Measurements from ENCODE around the gene RAB40A. TPM values are rescaled to one million over a fixed set of nuclear protein-coding genes. Genes with fewer than 3 reads are reported as not detected.
"Not testable (repeated sequence)": the region's sequence is repeated elsewhere in the genome, so short reads cannot be mapped to it uniquely, and the experiment has no call there.

RAB40A gene
- total RNA-seq, 2 donors from 2014 or later = 2.6 to 4.3 TPM

DNA sequence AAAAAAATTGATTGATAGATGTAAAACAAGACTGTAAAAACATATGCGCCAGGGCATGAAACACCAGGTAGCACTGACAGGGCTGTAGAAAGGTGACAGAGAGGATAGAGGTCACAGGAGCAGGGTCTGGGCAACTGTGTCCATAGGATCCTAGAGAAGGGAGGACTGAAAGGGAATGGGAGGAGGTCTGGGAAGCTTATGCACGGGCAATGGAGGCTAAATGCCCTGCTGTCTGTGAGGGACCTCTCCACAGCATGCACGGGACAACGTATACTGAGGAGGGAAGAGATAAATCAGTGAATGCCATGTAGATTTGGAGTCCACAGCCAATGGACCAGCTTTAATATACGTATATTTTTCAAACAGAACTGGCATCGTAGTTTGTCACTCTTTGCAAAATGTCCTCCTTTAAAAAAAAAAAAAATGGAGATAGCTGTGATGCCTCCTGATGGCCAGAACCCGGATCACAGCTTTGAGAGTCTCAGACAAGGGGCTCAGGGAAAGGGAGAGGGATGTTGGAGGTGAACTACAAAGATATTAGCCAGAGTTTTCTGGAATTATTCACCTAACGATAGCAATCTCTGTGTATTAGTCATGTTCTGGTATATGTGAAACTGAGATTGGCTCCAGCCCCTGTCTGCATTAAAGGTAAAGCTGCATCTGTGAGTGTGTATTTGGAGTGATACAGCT, 16.0 kb downstream of the RAB40A start:
- Histone ChIP-seq H3K4me3 (no peak overlapping the region), H3K27ac (no peak overlapping the region), H3K4me1 (ENCODE audit: control insufficient read depth in 1 of 2, low read depth in 2 of 2) (no peaks in the 10 kb centered on the region), H3K36me3 (no peaks in the 10 kb centered on the region), H3K9me3 (no peaks in the 10 kb centered on the region), H3K27me3 (replicated peaks; ENCODE audit: insufficient read depth) (no peaks in the 10 kb centered on the region)
- ATAC-seq (ENCODE audit: insufficient number of reproducible peaks, low FRiP score, low read depth) = no peak
- no peak for DNase-seq (ENCODE audit: low spot score)
- no peak for TF ChIP-seq CTCF (IDR thresholded peaks at IDR 0.05)

GRCh38 chrX:103498786-103499185, 20.5 kb downstream of the RAB40A start:
- no peaks in the 10 kb centered on the region for H3K27me3 ChIP-seq (replicated peaks; ENCODE audit: insufficient read depth)
- no peaks in the 10 kb centered on the region for H3K4me1 ChIP-seq (ENCODE audit: control insufficient read depth in 1 of 2, low read depth in 2 of 2)
- no peak overlapping the region for H3K27ac ChIP-seq
- ATAC-seq (ENCODE audit: insufficient number of reproducible peaks, low FRiP score, low read depth) = no peak
- TF ChIP-seq CTCF (IDR thresholded peaks at IDR 0.05) = no peak
- H3K9me3 ChIP-seq = no peaks in the 10 kb centered on the region
- no peak for DNase-seq (ENCODE audit: low spot score)
- no peaks in the 10 kb centered on the region for H3K36me3 ChIP-seq
- no peak overlapping the region for H3K4me3 ChIP-seq

DNA sequence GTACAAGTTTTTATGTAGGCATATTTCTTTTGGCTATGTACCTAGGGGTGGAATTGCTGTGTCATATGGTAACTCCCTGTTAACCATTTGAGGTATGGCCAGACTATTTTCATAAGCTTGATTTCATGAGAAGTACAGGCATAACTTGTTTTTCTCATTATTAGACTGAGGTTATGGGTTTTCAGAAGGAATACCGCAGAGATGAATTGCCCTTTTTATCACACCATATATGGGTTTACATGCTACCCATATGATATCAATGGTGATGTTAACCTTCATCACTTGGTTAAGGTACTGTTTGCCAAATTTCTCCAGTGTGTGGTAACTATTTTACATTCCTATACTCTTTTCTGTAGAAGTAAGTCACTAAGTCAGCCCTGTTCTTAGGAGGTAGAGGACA, 23.5 kb downstream of the RAB40A start:
- no peaks in the 10 kb centered on the region for H3K27me3 ChIP-seq (replicated peaks; ENCODE audit: insufficient read depth)
- H3K27ac ChIP-seq = no peak overlapping the region
- TF ChIP-seq CTCF (IDR thresholded peaks at IDR 0.05) = no peak
- H3K4me3 ChIP-seq = no peak overlapping the region
- DNase-seq (ENCODE audit: low spot score) = no peak
- ATAC-seq (ENCODE audit: insufficient number of reproducible peaks, low FRiP score, low read depth) = no peak
- H3K4me1 ChIP-seq (ENCODE audit: control insufficient read depth in 1 of 2, low read depth in 2 of 2) = no peaks in the 10 kb centered on the region
- H3K9me3 ChIP-seq = no peaks in the 10 kb centered on the region
- H3K36me3 ChIP-seq = no peaks in the 10 kb centered on the region

GRCh38 chrX:103493578-103493977, 25.7 kb downstream of the RAB40A start:
- H3K4me1 ChIP-seq (ENCODE audit: control insufficient read depth in 1 of 2, low read depth in 2 of 2); H3K27me3 ChIP-seq (replicated peaks; ENCODE audit: insufficient read depth); H3K27ac ChIP-seq; H3K4me3 ChIP-seq; DNase-seq (ENCODE audit: low spot score); ATAC-seq (ENCODE audit: insufficient number of reproducible peaks, low FRiP score, low read depth); H3K36me3 ChIP-seq; H3K9me3 ChIP-seq: not testable (repeated sequence)

GRCh38 chrX:103489733-103490132, 29.6 kb downstream of the RAB40A start:
- H3K4me3 ChIP-seq; H3K27ac ChIP-seq; H3K27me3 ChIP-seq (replicated peaks; ENCODE audit: insufficient read depth); H3K9me3 ChIP-seq; H3K36me3 ChIP-seq; ATAC-seq (ENCODE audit: insufficient number of reproducible peaks, low FRiP score, low read depth); H3K4me1 ChIP-seq (ENCODE audit: control insufficient read depth in 1 of 2, low read depth in 2 of 2); DNase-seq (ENCODE audit: low spot score): not testable (repeated sequence)

DNA sequence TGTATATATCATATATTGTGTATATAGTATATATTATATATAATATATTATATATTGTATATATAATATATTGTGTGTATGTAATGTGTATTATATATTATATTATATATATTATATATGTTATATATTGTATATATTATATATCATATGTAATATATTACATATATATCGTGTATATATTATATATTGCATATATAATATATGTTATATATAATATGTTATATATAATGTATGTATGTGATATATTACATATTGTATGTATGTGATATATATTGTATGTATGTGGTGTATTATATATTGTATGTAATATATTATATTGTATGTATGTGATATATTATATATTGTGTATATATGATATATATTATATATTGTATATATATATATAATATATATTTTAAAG, 30.5 kb downstream of the RAB40A start:
- no peak for DNase-seq (ENCODE audit: low spot score)
- H3K4me3 ChIP-seq = no peak overlapping the region
- H3K27ac ChIP-seq = no peak overlapping the region
- H3K27me3 ChIP-seq (replicated peaks; ENCODE audit: insufficient read depth) = no peaks in the 10 kb centered on the region
- H3K9me3 ChIP-seq = no peaks in the 10 kb centered on the region
- no peak for ATAC-seq (ENCODE audit: insufficient number of reproducible peaks, low FRiP score, low read depth)
- no peaks in the 10 kb centered on the region for H3K36me3 ChIP-seq
- TF ChIP-seq CTCF (IDR thresholded peaks at IDR 0.05) = no peak
- H3K4me1 ChIP-seq (ENCODE audit: control insufficient read depth in 1 of 2, low read depth in 2 of 2) = no peaks in the 10 kb centered on the region
